Measurements from ENCODE around the gene MMP21. TPM values are rescaled to one million over a fixed set of nuclear protein-coding genes. Genes with fewer than 3 reads are reported as not detected.
A peak's percentile ranks its signal among the peaks of the same experiment; 100 is the strongest.

The MMP21 gene, protein sequence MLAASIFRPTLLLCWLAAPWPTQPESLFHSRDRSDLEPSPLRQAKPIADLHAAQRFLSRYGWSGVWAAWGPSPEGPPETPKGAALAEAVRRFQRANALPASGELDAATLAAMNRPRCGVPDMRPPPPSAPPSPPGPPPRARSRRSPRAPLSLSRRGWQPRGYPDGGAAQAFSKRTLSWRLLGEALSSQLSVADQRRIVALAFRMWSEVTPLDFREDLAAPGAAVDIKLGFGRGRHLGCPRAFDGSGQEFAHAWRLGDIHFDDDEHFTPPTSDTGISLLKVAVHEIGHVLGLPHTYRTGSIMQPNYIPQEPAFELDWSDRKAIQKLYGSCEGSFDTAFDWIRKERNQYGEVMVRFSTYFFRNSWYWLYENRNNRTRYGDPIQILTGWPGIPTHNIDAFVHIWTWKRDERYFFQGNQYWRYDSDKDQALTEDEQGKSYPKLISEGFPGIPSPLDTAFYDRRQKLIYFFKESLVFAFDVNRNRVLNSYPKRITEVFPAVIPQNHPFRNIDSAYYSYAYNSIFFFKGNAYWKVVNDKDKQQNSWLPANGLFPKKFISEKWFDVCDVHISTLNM
- not detected in 2 replicates for polyA plus RNA-seq
- polyA minus RNA-seq, result not detected in 2 replicates

- no peak within 1 kb of the TSS for H3K4me2 ChIP-seq (ENCODE audit: low read length)
- H3K9me2 ChIP-seq (ENCODE audit: insufficient read depth, low read length), result no peaks in the 10 kb centered on the region
- no peaks in the 10 kb centered on the region for H3K36me3 ChIP-seq (ENCODE audit: insufficient read depth, low read length)
- no peaks in the 10 kb centered on the region for H3K79me2 ChIP-seq (replicated peaks; ENCODE audit: insufficient read depth, low read length)
- H3K9ac ChIP-seq (ENCODE audit: low read length), result no peak within 1 kb of the TSS
- H3K4me3 ChIP-seq (ENCODE audit: low read length), result no peak within 1 kb of the TSS
- H3K27ac ChIP-seq (ENCODE audit: low read length), result no peak within 1 kb of the TSS
- no peaks in the 10 kb centered on the region for H4K20me1 ChIP-seq (ENCODE audit: insufficient read depth)
- no peaks in the 10 kb centered on the region for H3K27me3 ChIP-seq (ENCODE audit: insufficient read depth, low read depth, low read length)
- H3K9me3 ChIP-seq (ENCODE audit: low read length), result no peaks in the 10 kb centered on the region
- no peak within 1 kb of the TSS for H2AFZ ChIP-seq (ENCODE audit: low read depth, low read length)
- H3F3A ChIP-seq (ENCODE audit: insufficient read depth, low read length, poor library complexity, severe bottlenecking), result no peaks in the 10 kb centered on the region
- TF ChIP-seq POLR2AphosphoS5 (IDR thresholded peaks at IDR 0.05) (no peak), REST (IDR thresholded peaks at IDR 0.05; ENCODE audit: borderline replicate concordance) (no peak), MXI1 (conservative IDR thresholded peaks at IDR 0.05; ENCODE audit: poor library complexity, severe bottlenecking) (no peak)
- TF ChIP-seq, protein P1, sequence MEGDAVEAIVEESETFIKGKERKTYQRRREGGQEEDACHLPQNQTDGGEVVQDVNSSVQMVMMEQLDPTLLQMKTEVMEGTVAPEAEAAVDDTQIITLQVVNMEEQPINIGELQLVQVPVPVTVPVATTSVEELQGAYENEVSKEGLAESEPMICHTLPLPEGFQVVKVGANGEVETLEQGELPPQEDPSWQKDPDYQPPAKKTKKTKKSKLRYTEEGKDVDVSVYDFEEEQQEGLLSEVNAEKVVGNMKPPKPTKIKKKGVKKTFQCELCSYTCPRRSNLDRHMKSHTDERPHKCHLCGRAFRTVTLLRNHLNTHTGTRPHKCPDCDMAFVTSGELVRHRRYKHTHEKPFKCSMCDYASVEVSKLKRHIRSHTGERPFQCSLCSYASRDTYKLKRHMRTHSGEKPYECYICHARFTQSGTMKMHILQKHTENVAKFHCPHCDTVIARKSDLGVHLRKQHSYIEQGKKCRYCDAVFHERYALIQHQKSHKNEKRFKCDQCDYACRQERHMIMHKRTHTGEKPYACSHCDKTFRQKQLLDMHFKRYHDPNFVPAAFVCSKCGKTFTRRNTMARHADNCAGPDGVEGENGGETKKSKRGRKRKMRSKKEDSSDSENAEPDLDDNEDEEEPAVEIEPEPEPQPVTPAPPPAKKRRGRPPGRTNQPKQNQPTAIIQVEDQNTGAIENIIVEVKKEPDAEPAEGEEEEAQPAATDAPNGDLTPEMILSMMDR (IDR thresholded peaks at IDR 0.05; ENCODE audit: poor library complexity, severe bottlenecking), result no peak
Observed at GRCh38 chr10:125775491-125776106, at the start of gene MMP21. Gene MMP21 (minus strand): TSS chr10:125775821. CDS start chr10:125775821, 0 bp downstream.

GRCh38 chr10:125824736-125825135 is 49.1 kb upstream of the MMP21 start:
- no peak overlapping the region for H2AFZ ChIP-seq (ENCODE audit: low read depth, low read length)
- H3K9ac ChIP-seq (ENCODE audit: low read length), result no peak overlapping the region
- H3K79me2 ChIP-seq (replicated peaks; ENCODE audit: insufficient read depth, low read length), result peaks cover 25% of the 10 kb centered on the region
- no peaks in the 10 kb centered on the region for H4K20me1 ChIP-seq (ENCODE audit: insufficient read depth)
- peak overlapping the region; percentile 69 for H3K4me3 ChIP-seq (ENCODE audit: low read length)
- TF ChIP-seq MXI1 (conservative IDR thresholded peaks at IDR 0.05; ENCODE audit: poor library complexity, severe bottlenecking) (no peak), POLR2AphosphoS5 (IDR thresholded peaks at IDR 0.05) (no peak), RAD21 (conservative IDR thresholded peaks at IDR 0.05) (no peak), SMC3 (conservative IDR thresholded peaks at IDR 0.05; ENCODE audit: poor library complexity) (no peak), TAF1 (IDR thresholded peaks at IDR 0.05; ENCODE audit: low read depth) (no peak), EZH2 (IDR thresholded peaks at IDR 0.05; ENCODE audit: borderline replicate concordance, insufficient read depth, low read length, poor library complexity, severe bottlenecking) (no peak), EP300 (conservative IDR thresholded peaks at IDR 0.05; ENCODE audit: poor library complexity, severe bottlenecking) (no peak), REST (IDR thresholded peaks at IDR 0.05; ENCODE audit: borderline replicate concordance) (no peak)
- TF ChIP-seq, protein P1 (IDR thresholded peaks at IDR 0.05; ENCODE audit: poor library complexity, severe bottlenecking), result no peak
- peak overlapping the region; percentile 75 for H3K4me2 ChIP-seq (ENCODE audit: low read length)
- no peaks in the 10 kb centered on the region for H3F3A ChIP-seq (ENCODE audit: insufficient read depth, low read length, poor library complexity, severe bottlenecking)
- H3K27ac ChIP-seq (ENCODE audit: low read length), result no peak overlapping the region
- no peaks in the 10 kb centered on the region for H3K9me2 ChIP-seq (ENCODE audit: insufficient read depth, low read length)
- H3K27me3 ChIP-seq (ENCODE audit: insufficient read depth, low read depth, low read length), result no peaks in the 10 kb centered on the region
- H3K9me3 ChIP-seq (ENCODE audit: low read length), result no peaks in the 10 kb centered on the region
- H3K36me3 ChIP-seq (ENCODE audit: insufficient read depth, low read length), result no peaks in the 10 kb centered on the region

Measured in neural cell (in vitro differentiated cells).